Nephron progenitor cell (in vitro differentiated cells): ENCODE results near the gene PLCL2.
"Not testable (repeated sequence)": the region's sequence is repeated elsewhere in the genome, so short reads cannot be mapped to it uniquely, and the experiment has no call there.

ENCODE experiments used
- DNase-seq: peaks from one replicate; pipeline ENCODE4 v3.0.0; 2021
- H3K27ac Mint-ChIP-seq: 2 replicates; pipeline ENCODE4 v1.8.0; 2021; ENCODE audit warnings: mild to moderate bottlenecking, moderate library complexity, mixed read lengths
- H3K27me3 Mint-ChIP-seq: 2 replicates; pipeline ENCODE4 v1.8.0; 2021; ENCODE audit warnings: mild to moderate bottlenecking, low read depth, mixed read lengths; ENCODE audit not compliant: poor library complexity
- H3K36me3 Mint-ChIP-seq: 2 replicates; pipeline ENCODE4 v1.8.0; 2021; ENCODE audit warnings: low read depth, mixed read lengths
- H3K4me1 Mint-ChIP-seq: 2 replicates; pipeline ENCODE4 v1.8.0; 2021; ENCODE audit warnings: mixed read lengths
- H3K4me3 Mint-ChIP-seq: 2 replicates; pipeline ENCODE4 v1.8.0; 2021; ENCODE audit warnings: mild to moderate bottlenecking, moderate library complexity, mixed read lengths
- H3K9me3 Mint-ChIP-seq: 2 replicates; pipeline ENCODE4 v1.8.0; 2021; ENCODE audit warnings: mild to moderate bottlenecking, moderate library complexity, mixed read lengths
- CTCF ChIP-seq: fragments of 200-600 bp; sonication (generic); IDR thresholded peaks from 2 replicates; pipeline ENCODE4 v1.5.0; 2021; ENCODE audit warnings: antibody characterized with exemption

Gene PLCL2

GRCh38 chr3:17121336-17121735, 236.6 kb downstream of the PLCL2 start:
- Mint-ChIP-seq H3K4me1 (no peaks in the 10 kb centered on the region), H3K9me3 (peaks cover 27% of the 10 kb centered on the region), H3K36me3 (no peaks in the 10 kb centered on the region), H3K27me3 (peaks cover 14% of the 10 kb centered on the region), H3K27ac (no peak overlapping the region), H3K4me3 (no peak overlapping the region)
- DNase-seq: no peak
- TF ChIP-seq CTCF: no peak

- Mint-ChIP-seq H3K9me3 (peaks cover 23% of the 10 kb centered on the region), H3K4me1 (no peaks in the 10 kb centered on the region), H3K27me3 (peaks cover 14% of the 10 kb centered on the region), H3K4me3 (no peak overlapping the region), H3K36me3 (no peaks in the 10 kb centered on the region), H3K27ac (no peak overlapping the region)
- DNase-seq: no peak
- no peak for TF ChIP-seq CTCF
These were observed 238.0 kb downstream of the PLCL2 start for GRCh38 chr3:17122758-17123157.

GRCh38 chr3:17125738-17126442, 241.1 kb downstream of the PLCL2 start:
- no peak overlapping the region for H3K27ac Mint-ChIP-seq
- H3K36me3 Mint-ChIP-seq: no peaks in the 10 kb centered on the region
- no peak overlapping the region for H3K4me3 Mint-ChIP-seq
- no peaks in the 10 kb centered on the region for H3K4me1 Mint-ChIP-seq
- H3K27me3 Mint-ChIP-seq: peaks cover 9% of the 10 kb centered on the region
- DNase-seq: no peak
- H3K9me3 Mint-ChIP-seq: peaks cover 35% of the 10 kb centered on the region
- TF ChIP-seq CTCF: no peak

- not testable (repeated sequence) for H3K4me3 Mint-ChIP-seq, H3K27ac Mint-ChIP-seq, H3K4me1 Mint-ChIP-seq, H3K36me3 Mint-ChIP-seq, DNase-seq
- H3K9me3 Mint-ChIP-seq: peaks cover 25% of the 10 kb centered on the region
- H3K27me3 Mint-ChIP-seq: peaks cover 19% of the 10 kb centered on the region
These were observed 243.9 kb downstream of the PLCL2 start for GRCh38 chr3:17128671-17129070.

- H3K36me3 Mint-ChIP-seq: no peaks in the 10 kb centered on the region
- no peak overlapping the region for H3K4me3 Mint-ChIP-seq
- DNase-seq: no peak
- peaks cover 18% of the 10 kb centered on the region for H3K27me3 Mint-ChIP-seq
- H3K27ac Mint-ChIP-seq: no peak overlapping the region
- TF ChIP-seq CTCF: no peak
- H3K9me3 Mint-ChIP-seq: peaks cover 25% of the 10 kb centered on the region
- H3K4me1 Mint-ChIP-seq: peaks cover 9% of the 10 kb centered on the region
These were observed 244.8 kb downstream of the PLCL2 start for GRCh38 chr3:17129556-17129955.

- peaks cover 15% of the 10 kb centered on the region for H3K27me3 Mint-ChIP-seq
- H3K4me1 Mint-ChIP-seq: peaks cover 17% of the 10 kb centered on the region
- H3K27ac Mint-ChIP-seq: no peak overlapping the region
- TF ChIP-seq CTCF: no peak
- no peak for DNase-seq
- no peak overlapping the region for H3K4me3 Mint-ChIP-seq
- H3K36me3 Mint-ChIP-seq: no peaks in the 10 kb centered on the region
- peaks cover 25% of the 10 kb centered on the region for H3K9me3 Mint-ChIP-seq
These were observed 246.2 kb downstream of the PLCL2 start for GRCh38 chr3:17130956-17131355.
